ENCODE data around the gene ZDHHC5.
"Not testable (repeated sequence)": the region's sequence is repeated elsewhere in the genome, so short reads cannot be mapped to it uniquely, and the experiment has no call there.

The ZDHHC5 gene

DNA sequence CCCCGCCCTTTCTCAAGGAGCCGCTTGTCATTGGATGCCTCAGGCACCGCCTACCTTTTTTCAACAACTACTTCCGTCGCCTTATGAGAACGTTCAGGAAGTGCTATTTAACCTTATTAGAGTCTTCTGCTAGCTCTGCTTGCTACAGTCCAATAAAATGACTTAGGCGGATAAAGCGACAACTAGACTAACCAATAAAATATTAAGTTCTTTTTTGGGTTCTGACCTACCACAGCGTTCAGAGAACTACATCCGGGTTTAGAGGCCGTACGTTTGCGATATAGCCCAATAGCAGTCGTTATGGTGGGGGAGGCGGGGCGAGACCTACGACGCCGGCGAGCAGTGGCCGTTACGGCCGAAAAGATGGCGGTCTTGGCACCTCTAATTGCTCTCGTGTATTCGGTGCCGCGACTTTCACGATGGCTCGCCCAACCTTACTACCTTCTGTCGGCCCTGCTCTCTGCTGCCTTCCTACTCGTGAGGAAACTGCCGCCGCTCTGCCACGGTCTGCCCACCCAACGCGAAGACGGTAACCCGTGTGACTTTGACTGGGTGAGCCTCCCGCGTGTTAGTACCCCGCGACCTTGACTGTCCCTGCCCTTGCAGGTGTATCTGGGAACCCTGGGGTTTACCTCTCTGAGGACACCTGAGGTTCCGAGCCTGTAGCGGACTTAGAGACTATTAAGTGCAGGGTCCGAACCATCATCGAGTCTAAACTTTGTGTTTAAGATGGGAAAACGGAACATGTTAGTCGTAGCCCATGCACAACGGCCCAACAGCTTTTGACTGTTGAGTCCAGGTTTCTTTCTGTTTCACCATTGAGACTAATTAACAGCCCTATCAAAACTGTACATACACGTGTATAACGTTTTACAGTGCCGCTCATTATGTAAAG lies 44.6 kb downstream of the ZDHHC5 start, which contains the start of gene TMX2:
Gene TMX2 (plus strand): TSS at position 338 of the 895 bp plus-strand sequence. CDS start 26 bp downstream, at position 364.
- H3K9ac ChIP-seq, result peak within 1 kb of the TSS; percentile 86 to 96 (median 92)
- H3K36me3 ChIP-seq, result peaks cover 16 to 49% (median 31%) of the 10 kb centered on the region in 11 experiments; a peak in 21 of 22 replicates
- no peak for TF ChIP-seq Cebpa-rat (IDR thresholded peaks at IDR 0.05)
- peaks cover 31 to 57% (median 35%) of the 10 kb centered on the region in 10 experiments for H3K4me1 ChIP-seq
- H3K9me3 ChIP-seq (replicated peaks in 1 of 11), result peaks cover 0 to 12% (median 9%) of the 10 kb centered on the region in 11 experiments; a peak in 9 of 22 replicates
- H3K27me3 ChIP-seq, result no peaks in the 10 kb centered on the region
- H3K27ac ChIP-seq, result peak within 1 kb of the TSS; percentile 77 to 95 (median 90)
- peak within 1 kb of the TSS; percentile 83 to 98 (median 92) for H3K4me3 ChIP-seq
- peaks cover 0 to 63% (median 26%) of the 10 kb centered on the region in 11 experiments; a peak in 17 of 22 replicates for H4K20me1 ChIP-seq
- peak within 1 kb of the TSS; percentile 91 to 100 (median 97) for H3K4me2 ChIP-seq

DNA sequence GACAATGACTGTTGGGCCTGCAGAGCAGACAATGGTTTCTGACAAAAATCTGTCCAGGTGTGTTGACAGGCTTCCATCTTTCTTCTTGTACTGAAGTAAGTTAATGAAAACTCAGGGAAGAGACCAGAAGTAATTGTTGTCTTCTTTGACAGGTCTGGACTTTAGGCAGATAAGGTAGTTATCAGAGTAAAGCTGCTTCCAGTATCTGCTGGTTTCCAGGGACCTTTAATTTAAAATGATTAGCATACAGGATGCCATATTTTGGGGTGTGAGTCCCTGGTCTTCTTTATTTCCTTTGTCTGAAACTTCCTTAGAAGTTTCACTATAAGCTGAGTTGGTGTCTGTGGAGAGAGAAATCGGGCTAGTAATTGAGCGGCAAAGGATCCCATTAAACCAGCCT lies 45.9 kb downstream of the ZDHHC5 start:
- Histone ChIP-seq H3K27ac (peak overlapping the region in 5 of 11 experiments; percentile 84 to 92 (median 90); a peak in 4 of 22 replicates), H3K4me2 (peak overlapping the region; percentile 90 to 100 (median 97)), H3K9ac (peak overlapping the region; percentile 86 to 96 (median 92)), H3K36me3 (peaks cover 15 to 47% (median 32%) of the 10 kb centered on the region in 11 experiments), H3K27me3 (no peaks in the 10 kb centered on the region), H3K4me3 (peak overlapping the region; percentile 83 to 98 (median 92)), H4K20me1 (peaks cover 0 to 63% (median 37%) of the 10 kb centered on the region in 11 experiments; a peak in 17 of 22 replicates), H3K9me3 (replicated peaks in 1 of 11) (peaks cover 0 to 17% (median 9%) of the 10 kb centered on the region in 11 experiments; a peak in 9 of 22 replicates), H3K4me1 (peaks cover 31 to 48% (median 35%) of the 10 kb centered on the region in 10 experiments)
- TF ChIP-seq Cebpa-rat (IDR thresholded peaks at IDR 0.05), result no peak

DNA sequence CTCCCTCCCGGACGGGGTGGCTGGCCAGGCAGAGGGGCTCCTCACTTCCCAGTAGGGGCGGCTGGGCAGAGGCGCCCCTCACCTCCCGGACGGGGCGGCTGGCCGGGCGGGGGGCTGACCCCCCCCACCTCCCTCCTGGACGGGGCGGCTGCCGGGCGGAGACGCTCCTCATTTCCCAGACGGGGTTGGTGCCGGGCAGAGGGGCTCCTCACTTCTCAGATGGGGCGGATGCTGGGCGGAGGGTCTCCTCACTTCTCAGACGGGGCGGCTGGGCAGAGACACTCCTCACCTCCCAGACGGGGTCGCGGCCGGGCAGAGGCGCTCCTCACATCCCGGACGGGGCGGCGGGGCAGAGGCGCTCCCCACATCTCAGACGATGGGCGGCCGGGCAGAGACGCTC lies 48.8 kb downstream of the ZDHHC5 start:
- peaks cover 8 to 64% (median 49%) of the 10 kb centered on the region in 11 experiments; a peak in 21 of 22 replicates for H4K20me1 ChIP-seq
- H3K4me2 ChIP-seq, H3K4me3 ChIP-seq, H3K9ac ChIP-seq, H3K27ac ChIP-seq, H3K27me3 ChIP-seq: not testable (repeated sequence)
- peaks cover 0 to 17% (median 9%) of the 10 kb centered on the region in 11 experiments; a peak in 9 of 22 replicates for H3K9me3 ChIP-seq (replicated peaks in 1 of 11)
- peaks cover 11 to 21% (median 16%) of the 10 kb centered on the region in 10 experiments for H3K4me1 ChIP-seq
- peaks cover 36 to 61% (median 50%) of the 10 kb centered on the region in 11 experiments for H3K36me3 ChIP-seq

DNA sequence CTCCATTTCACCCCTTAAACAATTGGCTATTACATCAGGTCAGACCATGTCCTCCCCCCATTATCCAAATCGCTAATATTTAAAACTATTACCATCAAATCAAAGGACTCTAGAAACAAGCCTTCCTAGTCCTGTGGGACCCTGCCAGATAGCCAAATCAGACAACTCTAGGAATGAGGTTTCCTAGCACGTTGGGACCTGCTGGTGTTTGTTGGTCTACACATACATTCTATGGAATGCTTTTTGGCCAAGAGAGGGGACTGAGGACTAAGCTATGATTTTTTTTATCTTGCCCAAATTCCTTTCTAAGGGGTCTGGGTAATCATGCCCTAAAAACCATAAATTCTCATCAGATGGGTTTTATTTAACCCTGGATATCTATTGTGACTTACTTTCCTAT lies 59.3 kb downstream of the ZDHHC5 start:
- Histone ChIP-seq H3K27ac (no peak overlapping the region), H3K4me2 (no peak overlapping the region), H3K4me1 (peaks cover 0 to 13% (median 7%) of the 10 kb centered on the region in 10 experiments; a peak in 10 of 20 replicates), H4K20me1 (peaks cover 2 to 100% (median 95%) of the 10 kb centered on the region in 11 experiments; a peak in 21 of 22 replicates), H3K4me3 (no peak overlapping the region), H3K27me3 (no peaks in the 10 kb centered on the region), H3K9ac (no peak overlapping the region), H3K9me3 (replicated peaks in 1 of 11) (no peaks in the 10 kb centered on the region), H3K36me3 (peaks cover 15 to 86% (median 59%) of the 10 kb centered on the region in 11 experiments)
- TF ChIP-seq Cebpa-rat (IDR thresholded peaks at IDR 0.05), result no peak

DNA sequence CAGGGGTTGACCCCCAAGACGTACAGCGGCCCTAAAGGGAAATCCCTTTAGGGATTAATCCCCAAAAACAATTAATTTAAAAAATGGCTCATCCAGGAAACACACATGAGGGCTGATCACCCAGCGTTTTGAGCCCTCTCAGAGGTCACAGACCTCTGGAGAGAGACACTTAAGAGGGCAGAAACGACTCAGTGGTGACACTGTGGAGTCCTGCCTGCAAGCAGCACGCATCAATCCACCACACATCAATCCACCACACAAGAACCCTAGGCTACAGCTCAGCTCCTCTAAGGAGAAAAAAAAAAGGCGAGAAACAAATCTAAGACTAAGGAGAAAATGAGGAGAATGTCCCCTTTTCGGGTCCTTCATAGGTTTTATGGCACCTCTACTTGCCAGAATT lies 60.9 kb downstream of the ZDHHC5 start:
- H3K4me3 ChIP-seq, result no peak overlapping the region
- no peak overlapping the region for H3K4me2 ChIP-seq

DNA sequence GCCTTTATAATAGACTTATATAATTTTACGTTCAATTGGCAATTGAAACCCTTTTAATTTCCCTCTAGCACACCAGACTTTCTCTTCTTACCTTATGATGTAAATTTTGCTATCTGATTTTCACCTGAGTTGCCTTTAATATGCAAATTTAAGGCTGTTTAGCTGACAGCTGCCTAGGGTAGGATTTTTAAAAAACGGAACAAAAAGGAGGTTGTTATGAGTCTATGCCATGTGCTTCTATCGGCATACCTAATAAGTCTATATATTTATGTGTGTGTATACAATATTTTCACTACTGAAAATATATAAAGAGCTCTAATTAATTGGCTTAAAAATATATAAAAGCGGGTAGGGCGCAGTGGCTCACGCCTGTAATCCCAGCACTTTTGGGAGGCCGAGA lies 61.6 kb downstream of the ZDHHC5 start:
- Histone ChIP-seq H3K4me1 (peaks cover 0 to 20% (median 7%) of the 10 kb centered on the region in 10 experiments; a peak in 10 of 20 replicates), H3K9me3 (replicated peaks in 1 of 11) (no peaks in the 10 kb centered on the region), H3K4me3 (no peak overlapping the region), H3K27me3 (no peaks in the 10 kb centered on the region), H3K36me3 (peaks cover 9 to 86% (median 59%) of the 10 kb centered on the region in 11 experiments), H3K4me2 (no peak overlapping the region), H4K20me1 (peaks cover 8 to 100% (median 94%) of the 10 kb centered on the region in 11 experiments; a peak in 21 of 22 replicates), H3K9ac (no peak overlapping the region), H3K27ac (no peak overlapping the region)
- TF ChIP-seq Cebpa-rat (IDR thresholded peaks at IDR 0.05), result no peak

More for the DNA sequence above, 60.9 kb downstream of the ZDHHC5 start:
- H3K9me3 ChIP-seq (replicated peaks in 1 of 11), result no peaks in the 10 kb centered on the region
- H3K36me3 ChIP-seq, result peaks cover 3 to 86% (median 59%) of the 10 kb centered on the region in 11 experiments
- H3K27me3 ChIP-seq, result no peaks in the 10 kb centered on the region
- peak overlapping the region in 3 of 11 experiments; percentile 8 to 34 (median 27); a peak in 2 of 22 replicates for H3K9ac ChIP-seq
- H3K27ac ChIP-seq, result no peak overlapping the region
- H3K4me1 ChIP-seq, result peaks cover 0 to 20% (median 7%) of the 10 kb centered on the region in 10 experiments; a peak in 10 of 20 replicates
- peaks cover 8 to 100% (median 95%) of the 10 kb centered on the region in 11 experiments; a peak in 21 of 22 replicates for H4K20me1 ChIP-seq
- no peak for TF ChIP-seq Cebpa-rat (IDR thresholded peaks at IDR 0.05)

DNA sequence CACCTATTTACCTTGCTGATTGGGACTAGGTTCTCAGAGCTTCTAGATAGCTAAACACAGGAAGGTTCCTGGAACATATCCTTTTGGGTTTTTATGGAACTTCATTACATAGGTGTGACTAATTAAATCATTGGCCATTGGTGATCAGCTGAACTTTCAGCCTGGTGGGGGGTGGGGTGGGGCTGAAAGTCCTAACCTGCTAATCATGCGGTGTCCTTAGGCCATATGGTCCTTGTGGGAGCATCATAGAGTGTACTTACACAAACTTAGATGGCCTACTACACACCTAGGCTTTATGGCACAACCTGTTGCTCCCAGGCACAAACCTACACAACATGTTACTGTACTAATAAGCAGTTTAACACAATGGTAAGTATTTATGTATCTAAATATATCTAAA lies 64.7 kb downstream of the ZDHHC5 start:
- no peaks in the 10 kb centered on the region for H3K27me3 ChIP-seq
- no peak overlapping the region for H3K27ac ChIP-seq
- H3K4me2 ChIP-seq, result no peak overlapping the region
- TF ChIP-seq Cebpa-rat (IDR thresholded peaks at IDR 0.05), result no peak
- H3K36me3 ChIP-seq, result peaks cover 28 to 86% (median 75%) of the 10 kb centered on the region in 11 experiments
- peaks cover 8 to 100% (median 91%) of the 10 kb centered on the region in 11 experiments; a peak in 21 of 22 replicates for H4K20me1 ChIP-seq
- no peak overlapping the region for H3K4me3 ChIP-seq
- H3K4me1 ChIP-seq, result peaks cover 0 to 20% (median 7%) of the 10 kb centered on the region in 10 experiments; a peak in 10 of 20 replicates
- no peaks in the 10 kb centered on the region for H3K9me3 ChIP-seq (replicated peaks in 1 of 11)
- no peak overlapping the region for H3K9ac ChIP-seq

DNA sequence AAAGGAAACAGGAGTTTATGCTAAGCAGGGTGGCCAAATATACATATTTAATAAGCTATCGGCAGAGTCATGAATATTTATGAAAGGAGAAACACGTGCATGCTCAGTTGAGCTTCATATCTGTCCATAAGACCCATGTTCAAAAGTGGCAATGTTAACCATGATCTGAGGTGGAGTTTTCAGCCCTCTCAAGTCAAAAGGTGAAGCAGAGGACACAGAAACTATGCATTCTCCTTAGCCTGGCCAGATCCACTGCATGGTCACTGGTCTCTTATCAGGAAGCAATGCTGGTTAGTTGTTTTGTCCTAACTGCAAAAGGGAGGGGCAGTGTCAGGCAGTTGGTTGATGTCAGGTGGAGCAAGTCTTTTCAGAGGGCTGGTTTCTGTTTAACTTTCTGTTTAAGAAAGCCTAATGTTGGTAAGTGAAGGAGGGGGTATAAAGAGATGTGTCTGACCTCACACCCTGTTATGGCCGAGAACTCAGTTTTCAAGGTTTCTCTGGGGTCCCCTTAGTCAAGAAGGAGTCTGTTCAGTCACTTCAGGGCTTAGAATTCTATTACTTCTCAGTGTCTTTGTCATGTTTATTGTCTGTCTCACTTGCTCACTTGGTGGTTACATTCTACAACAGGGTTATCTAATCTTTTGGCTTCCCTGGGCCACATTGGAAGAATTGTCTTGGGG lies 67.8 kb downstream of the ZDHHC5 start:
- H3K36me3 ChIP-seq, result peaks cover 48 to 99% (median 87%) of the 10 kb centered on the region in 11 experiments

More for the DNA sequence above, 67.8 kb downstream of the ZDHHC5 start:
- Histone ChIP-seq H3K4me1 (peaks cover 10 to 33% (median 20%) of the 10 kb centered on the region in 10 experiments; a peak in 19 of 20 replicates), H3K9me3 (replicated peaks in 1 of 11) (no peaks in the 10 kb centered on the region), H3K4me3 (no peak overlapping the region), H3K4me2 (no peak overlapping the region), H3K27ac (no peak overlapping the region), H3K9ac (no peak overlapping the region), H4K20me1 (peaks cover 8 to 73% (median 65%) of the 10 kb centered on the region in 11 experiments; a peak in 21 of 22 replicates), H3K27me3 (no peaks in the 10 kb centered on the region)
- no peak for TF ChIP-seq Cebpa-rat (IDR thresholded peaks at IDR 0.05)

All from BLaER1 treated with 17β-estradiol and CSF1 and Interleukin-3, amounts not matched to agents 10 nM and 100 nM (cell line).